Heart right ventricle (tissue), 16 donors: ENCODE measurements around the gene CXorf65. TPM values are rescaled to one million over a fixed set of nuclear protein-coding genes. Genes with fewer than 3 reads are reported as not detected.

Source experiments
- ATAC-seq, 8 donors: fragments of 200-7000 bp; cut with Tn5 transposase; one replicate each; pipeline ENCODE4 v1.9.1; 2020; ENCODE audit warnings: mild to moderate bottlenecking in 8 of 8, moderate library complexity in 8 of 8, moderate number of reproducible peaks in 1 of 8
- DNase-seq, 2 donors: peaks; one replicate each; pipeline ENCODE4 v3.0.0-alpha.2; 2020
- H3K27ac ChIP-seq, 10 donors: fragments of 200-600 bp; sonication (generic) in 2 of 10; one replicate each; pipeline versions ENCODE4 v1.5.0 to v1.8.0; 2020 to 2022; ENCODE audit warnings: mild to moderate bottlenecking in 3 of 10
- H3K27me3 ChIP-seq, 7 donors: fragments of 200-600 bp; one replicate each; pipeline ENCODE4 v1.8.0; 2021 to 2022; ENCODE audit warnings: mild to moderate bottlenecking in 2 of 7
- H3K36me3 ChIP-seq, 9 donors: fragments of 200-600 bp; sonication (generic) in 1 of 9; one replicate each; pipeline versions ENCODE4 v1.5.0 to v1.8.0; 2020 to 2022; ENCODE audit warnings: mild to moderate bottlenecking in 2 of 9
- H3K4me1 ChIP-seq, 9 donors: fragments of 200-600 bp; sonication (generic) in 1 of 9; one replicate each; pipeline versions ENCODE4 v1.5.0 to v1.8.0; 2020 to 2022; ENCODE audit warnings: mild to moderate bottlenecking in 4 of 9
- H3K4me3 ChIP-seq, 10 donors: fragments of 200-600 bp; sonication (generic) in 2 of 10; one replicate each; pipeline versions ENCODE4 v1.5.0 to v1.8.0; 2020 to 2022; ENCODE audit warnings: mild to moderate bottlenecking in 7 of 10, moderate library complexity in 2 of 10
- H3K9me3 ChIP-seq, 11 donors: fragments of 200-600 bp in 10 of 11; sonication (generic) in 2 of 11; one replicate each; pipeline versions ENCODE4 v1.5.0 to v1.8.0; 2013 to 2022; ENCODE audit warnings: mild to moderate bottlenecking in 2 of 11, control low read depth in 1 of 11, moderate library complexity in 1 of 11
- CTCF ChIP-seq, 9 donors: fragments of 200-600 bp; sonication (generic) in 2 of 9; IDR thresholded peaks; one replicate each; pipeline versions ENCODE4 v1.5.0 to v1.8.0; 2021 to 2022; ENCODE audit warnings: antibody characterized with exemption in 9 of 9, mild to moderate bottlenecking in 5 of 9, moderate library complexity in 1 of 9
- WGBS, 2 donors: extraction: QIAGEN DNeasy Blood & Tissue Kit; methylation state at CpG; one replicate each; pipeline ENCODE4 v1.1.7; 2013; ENCODE audit warnings: inconsistent platforms in 1 of 2; 5-methylcytosine and 5-hydroxymethylcytosine counted together
- intact Hi-C, 10 donors: fragments of 100-400 bp; cut with DNase I; formaldehyde crosslinking; loops; one replicate each; pipeline versions ENCODE4 v1.11.1 to v1.14.2; 2022
- polyA plus RNA-seq, 2 donors: library from polyadenylated mRNA; stranded (reverse); fragments of 200-250 nt; gene quantifications; one replicate each; pipeline ENCODE4 v1.2.3, GENCODE V29; 2013
- total RNA-seq, 10 donors: library from RNA; stranded (reverse); fragmentation: NEBNext Ultra II Directional in 3 of 10; extraction: Animal tissue kit (Norgen Biotek cat#: 25700) in 3 of 10; gene quantifications; one replicate each; pipeline versions ENCODE4 v1.2.1 to v1.2.4, GENCODE V29; 2021 to 2023
- donor health status: Arrhythmogenic right ventricular cardiomyopathy.
- donor health status: ischemic (EF 13 %, LVEDD 7.1; RV severe dilation, severe dysfunction).
- donor health status: healthy with polysubstance abuse.
- donor health status: DM: no; HTN: yes; CAD: no.
- donor health status: DM: no; HTN: no; CAD: no.
- donor health status: ischemic (EF 25% LVEDD 6.9; RV normal size, moderate dysfunction).
- donor health status: ischemic (EF 25% LVEDD 5.7; RV mildly dilated, moderate dysfunction).
- donor health status: healthy.
- donor health status: DM: yes; HTN: yes; CAD: no.
- donor health status: Ischemic cardiomyopathy.
- donor health status: ischemic (EF 35%, LVEDD 5.7; RV mildly dilated, moderate dysfunction).
- donor health status: nonischemic (EF 11% LVEDD 7.7; RV severe dilation, severe dysfunction).
- donor health status: DM: yes; HTN: yes; CAD: no.
- donor health status: PGD.
- donor health status: ischemic (EF 29% LVEDD 5.4; RV normal size, mild dysfunction).
- donor health status: nonischemic (EF 23%, LVEDD 6.1; RV moderate dilation, normal function).

Gene CXorf65
- total and polyA plus RNA-seq, 12 donors, result not detected

DNA sequence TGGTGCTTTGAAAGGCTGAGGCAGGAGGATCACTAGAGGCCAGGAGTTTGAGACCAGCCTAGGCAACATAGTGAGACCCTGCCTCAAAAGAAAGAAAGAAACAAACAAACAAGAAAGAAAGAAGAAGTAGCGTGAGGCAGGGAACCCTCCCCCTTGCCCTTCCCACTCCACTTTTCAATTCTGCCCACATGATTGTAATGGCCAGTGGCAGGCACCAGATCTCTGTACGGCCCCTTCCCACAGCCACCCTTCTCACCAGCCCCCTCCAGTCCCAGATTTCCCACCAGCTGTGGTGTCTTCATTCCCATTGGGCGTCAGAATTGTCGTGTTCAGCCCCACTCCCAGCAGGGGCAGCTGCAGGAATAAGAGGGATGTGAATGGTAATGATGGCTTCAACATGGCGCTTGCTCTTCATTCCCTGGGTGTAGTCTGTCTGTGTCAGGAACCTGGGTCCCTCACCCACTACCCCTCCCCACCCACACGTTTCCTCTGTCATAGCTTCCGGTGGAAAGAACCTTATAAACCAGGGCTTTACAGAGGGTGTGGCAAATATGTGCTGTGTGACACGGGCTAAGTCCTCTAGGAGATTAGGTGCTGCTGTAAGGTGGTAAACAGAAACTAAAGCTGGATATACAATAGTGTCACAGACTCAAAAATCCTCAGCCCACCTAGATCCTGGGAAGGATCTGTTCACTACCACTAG is 4.8 kb upstream of the CXorf65 start, which contains the start of gene IL2RG:
TSS of gene IL2RG (minus strand) at position 437 of the 703 bp plus-strand sequence. CDS start at position 399, 38 bp downstream.
- no peak for TF ChIP-seq CTCF (IDR thresholded peaks at IDR 0.05)
- H3K4me1 ChIP-seq, result peaks cover 0 to 18% (median 0%) of the 10 kb centered on the region in 9 donors
- peaks cover 0 to 8% (median 0%) of the 10 kb centered on the region in 7 donors for H3K27me3 ChIP-seq
- no peaks in the 10 kb centered on the region for H3K9me3 ChIP-seq
- ATAC-seq (peak in 3 of 8 donors; percentile 27 to 42 (median 33)), DNase-seq (no peak)
- H3K27ac ChIP-seq, result peak within 1 kb of the TSS in 2 of 10 donors; percentile 22 to 86
- intact Hi-C loops, result no loop called here
- H3K4me3 ChIP-seq, result peak within 1 kb of the TSS in 2 of 10 donors; percentile 5 to 53
- H3K36me3 ChIP-seq, result no peaks in the 10 kb centered on the region
- WGBS, 2 donors, result 67 to 74% methylated on average over 7 to 8 of the region's 8 CpGs

- no peaks in the 10 kb centered on the region for H3K9me3 ChIP-seq
- H3K4me1 ChIP-seq, result peaks cover 0 to 28% (median 0%) of the 10 kb centered on the region in 9 donors
- DNase-seq (no peak), ATAC-seq (no peak)
- WGBS, 2 donors, result 96 to 98% methylated on average over 6 of the region's 6 CpGs
- H3K27ac ChIP-seq, result no peak overlapping the region
- H3K27me3 ChIP-seq, result peaks cover 0 to 8% (median 0%) of the 10 kb centered on the region in 7 donors
- H3K4me3 ChIP-seq, result peak overlapping the region in 1 of 10 donors; percentile 53
- TF ChIP-seq CTCF (IDR thresholded peaks at IDR 0.05), result no peak
- intact Hi-C loops, result no loop called here
- no peaks in the 10 kb centered on the region for H3K36me3 ChIP-seq
Measured at GRCh38 chrX:71109051-71109450, 2.5 kb upstream of the CXorf65 start.

DNA sequence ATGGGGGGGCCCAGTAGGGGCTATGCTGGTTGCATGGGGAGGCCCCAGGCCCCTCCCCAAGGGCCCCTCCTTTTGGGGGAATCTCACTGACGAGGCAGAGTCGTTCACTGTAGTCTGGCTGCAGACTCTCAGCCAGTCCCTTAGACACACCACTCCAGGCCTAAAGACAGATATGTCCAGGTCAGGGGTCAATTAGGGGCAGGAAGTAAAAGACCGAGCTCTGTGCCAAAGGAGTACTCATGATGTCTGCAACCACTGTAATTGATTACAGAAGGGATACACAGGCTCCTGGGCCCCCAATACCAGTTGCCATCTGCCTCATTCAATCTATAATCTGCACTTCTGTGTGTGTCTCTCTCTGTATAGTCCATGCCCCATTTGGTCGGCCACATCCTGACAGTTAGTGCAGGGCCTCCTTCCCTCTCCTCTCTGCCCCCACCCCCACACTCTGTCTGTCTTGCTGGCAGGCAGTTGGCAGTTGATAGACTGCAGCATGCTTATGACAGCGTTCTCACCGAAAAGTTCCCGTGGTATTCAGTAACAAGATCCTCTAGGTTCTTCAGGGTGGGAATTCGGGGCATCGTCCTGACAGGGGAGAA is 1.3 kb upstream of the CXorf65 start:
- no peak for DNase-seq
- ATAC-seq, result no peak
- WGBS, 2 donors, result 38 to 40% methylated on average over 9 of the region's 9 CpGs
- intact Hi-C loops, result no loop called here
- Histone ChIP-seq H3K27me3 (peaks cover 0 to 8% (median 0%) of the 10 kb centered on the region in 7 donors), H3K9me3 (no peaks in the 10 kb centered on the region), H3K27ac (no peak overlapping the region), H3K36me3 (no peaks in the 10 kb centered on the region), H3K4me1 (peaks cover 0 to 40% (median 0%) of the 10 kb centered on the region in 9 donors), H3K4me3 (peak overlapping the region in 1 of 10 donors; percentile 53)
- TF ChIP-seq CTCF (IDR thresholded peaks at IDR 0.05), result no peak

DNA sequence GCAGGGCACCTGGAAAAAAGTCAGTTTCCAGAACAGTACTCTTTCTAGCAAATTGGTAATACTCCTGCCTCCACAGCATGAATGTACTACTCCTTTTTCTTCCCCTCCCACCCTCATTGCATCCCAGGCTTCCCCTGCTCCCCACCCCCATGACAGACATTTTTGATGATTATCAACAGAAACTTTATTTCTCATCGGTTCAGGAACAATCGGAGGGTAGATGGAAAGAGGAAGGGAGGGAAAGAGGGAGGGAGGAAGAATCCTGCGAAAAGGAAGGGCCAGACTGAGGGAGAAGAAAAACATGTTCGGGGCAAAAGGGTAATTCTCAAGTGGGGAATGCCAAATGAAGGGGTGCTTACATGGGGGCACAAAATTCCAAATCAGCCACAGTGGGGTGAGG is 705 bp upstream of the CXorf65 start:
- intact Hi-C loops, result no loop called here
- DNase-seq (no peak), ATAC-seq (no peak)
- Histone ChIP-seq H3K27ac (no peak overlapping the region), H3K27me3 (peaks cover 0 to 8% (median 0%) of the 10 kb centered on the region in 7 donors), H3K9me3 (no peaks in the 10 kb centered on the region), H3K36me3 (no peaks in the 10 kb centered on the region), H3K4me3 (no peak overlapping the region), H3K4me1 (peaks cover 0 to 44% (median 0%) of the 10 kb centered on the region in 9 donors)
- WGBS, 2 donors, result 72 to 80% methylated on average over 4 of the region's 4 CpGs
- TF ChIP-seq CTCF (IDR thresholded peaks at IDR 0.05), result no peak
